ENCODE data around the gene HTR3D.

Gene HTR3D

GRCh38 chr3:184031187-184031792 is at the start of gene HTR3D:
TSS of gene HTR3D (plus strand) at chr3:184031742. CDS start at chr3:184031742, 0 bp downstream.
- H3K9ac ChIP-seq (ENCODE audit: low read depth in 1 of 2, low read length in 2 of 2) = no peak within 1 kb of the TSS
- no peak within 1 kb of the TSS for H3K27ac ChIP-seq (ENCODE audit: low read depth in 2 of 2, low read length in 2 of 2)
- no peaks in the 10 kb centered on the region for H3K36me3 ChIP-seq (ENCODE audit: control insufficient read depth in 2 of 2, insufficient read depth in 2 of 2, low read length in 2 of 2)
- no peaks in the 10 kb centered on the region for H3K27me3 ChIP-seq (ENCODE audit: control insufficient read depth in 2 of 2, insufficient read depth in 2 of 2, low read length in 2 of 2)
- no peak within 1 kb of the TSS for H3K4me3 ChIP-seq (ENCODE audit: low read length in 2 of 2)
- H3K4me1 ChIP-seq (ENCODE audit: control insufficient read depth in 2 of 2, insufficient read depth in 2 of 2, low read length in 2 of 2) = no peaks in the 10 kb centered on the region
- H3K9me3 ChIP-seq (ENCODE audit: control insufficient read depth in 2 of 2, low read length in 2 of 2) = no peaks in the 10 kb centered on the region

- no peak overlapping the region for H3K27ac ChIP-seq (ENCODE audit: low read depth in 2 of 2, low read length in 2 of 2)
- no peak overlapping the region for H3K9ac ChIP-seq (ENCODE audit: low read depth in 1 of 2, low read length in 2 of 2)
- no peak overlapping the region for H3K4me3 ChIP-seq (ENCODE audit: low read length in 2 of 2)
- H3K4me1 ChIP-seq (ENCODE audit: control insufficient read depth in 2 of 2, insufficient read depth in 2 of 2, low read length in 2 of 2) = no peaks in the 10 kb centered on the region
- no peaks in the 10 kb centered on the region for H3K27me3 ChIP-seq (ENCODE audit: control insufficient read depth in 2 of 2, insufficient read depth in 2 of 2, low read length in 2 of 2)
- peaks cover 16 to 29% of the 10 kb centered on the region in 2 donors for H3K36me3 ChIP-seq (ENCODE audit: control insufficient read depth in 2 of 2, insufficient read depth in 2 of 2, low read length in 2 of 2)
- H3K9me3 ChIP-seq (ENCODE audit: control insufficient read depth in 2 of 2, low read length in 2 of 2) = no peaks in the 10 kb centered on the region
These were observed 49.4 kb upstream of the HTR3D start for GRCh38 chr3:183981990-183982644.

- H3K27ac ChIP-seq (ENCODE audit: low read depth in 2 of 2, low read length in 2 of 2) = no peak overlapping the region
- H3K36me3 ChIP-seq (ENCODE audit: control insufficient read depth in 2 of 2, insufficient read depth in 2 of 2, low read length in 2 of 2) = peaks cover 26 to 38% of the 10 kb centered on the region in 2 donors
- H3K27me3 ChIP-seq (ENCODE audit: control insufficient read depth in 2 of 2, insufficient read depth in 2 of 2, low read length in 2 of 2) = no peaks in the 10 kb centered on the region
- H3K9ac ChIP-seq (ENCODE audit: low read depth in 1 of 2, low read length in 2 of 2) = no peak overlapping the region
- no peaks in the 10 kb centered on the region for H3K9me3 ChIP-seq (ENCODE audit: control insufficient read depth in 2 of 2, low read length in 2 of 2)
- H3K4me3 ChIP-seq (ENCODE audit: low read length in 2 of 2) = no peak overlapping the region
- H3K4me1 ChIP-seq (ENCODE audit: control insufficient read depth in 2 of 2, insufficient read depth in 2 of 2, low read length in 2 of 2) = no peaks in the 10 kb centered on the region
These were observed 47.3 kb upstream of the HTR3D start for GRCh38 chr3:183984127-183984740.

- peaks cover 26 to 38% of the 10 kb centered on the region in 2 donors for H3K36me3 ChIP-seq (ENCODE audit: control insufficient read depth in 2 of 2, insufficient read depth in 2 of 2, low read length in 2 of 2)
- H3K4me3 ChIP-seq (ENCODE audit: low read length in 2 of 2) = no peak overlapping the region
- no peaks in the 10 kb centered on the region for H3K9me3 ChIP-seq (ENCODE audit: control insufficient read depth in 2 of 2, low read length in 2 of 2)
- H3K4me1 ChIP-seq (ENCODE audit: control insufficient read depth in 2 of 2, insufficient read depth in 2 of 2, low read length in 2 of 2) = no peaks in the 10 kb centered on the region
- no peaks in the 10 kb centered on the region for H3K27me3 ChIP-seq (ENCODE audit: control insufficient read depth in 2 of 2, insufficient read depth in 2 of 2, low read length in 2 of 2)
- H3K9ac ChIP-seq (ENCODE audit: low read depth in 1 of 2, low read length in 2 of 2) = no peak overlapping the region
- no peak overlapping the region for H3K27ac ChIP-seq (ENCODE audit: low read depth in 2 of 2, low read length in 2 of 2)
These were observed 46.5 kb upstream of the HTR3D start for GRCh38 chr3:183984749-183985729.

GRCh38 chr3:183987000-183987600 is 44.4 kb upstream of the HTR3D start:
- Histone ChIP-seq H3K36me3 (ENCODE audit: control insufficient read depth in 2 of 2, insufficient read depth in 2 of 2, low read length in 2 of 2) (peaks cover 23 to 31% of the 10 kb centered on the region in 2 donors), H3K27me3 (ENCODE audit: control insufficient read depth in 2 of 2, insufficient read depth in 2 of 2, low read length in 2 of 2) (no peaks in the 10 kb centered on the region), H3K9me3 (ENCODE audit: control insufficient read depth in 2 of 2, low read length in 2 of 2) (no peaks in the 10 kb centered on the region), H3K4me1 (ENCODE audit: control insufficient read depth in 2 of 2, insufficient read depth in 2 of 2, low read length in 2 of 2) (no peaks in the 10 kb centered on the region), H3K4me3 (ENCODE audit: low read length in 2 of 2) (no peak overlapping the region), H3K27ac (ENCODE audit: low read depth in 2 of 2, low read length in 2 of 2) (no peak overlapping the region), H3K9ac (ENCODE audit: low read depth in 1 of 2, low read length in 2 of 2) (no peak overlapping the region)

- H3K4me3 ChIP-seq (ENCODE audit: low read length in 2 of 2) = no peak overlapping the region
- no peak overlapping the region for H3K9ac ChIP-seq (ENCODE audit: low read depth in 1 of 2, low read length in 2 of 2)
- H3K36me3 ChIP-seq (ENCODE audit: control insufficient read depth in 2 of 2, insufficient read depth in 2 of 2, low read length in 2 of 2) = peaks cover 23 to 24% of the 10 kb centered on the region in 2 donors
- no peaks in the 10 kb centered on the region for H3K4me1 ChIP-seq (ENCODE audit: control insufficient read depth in 2 of 2, insufficient read depth in 2 of 2, low read length in 2 of 2)
- no peak overlapping the region for H3K27ac ChIP-seq (ENCODE audit: low read depth in 2 of 2, low read length in 2 of 2)
- H3K9me3 ChIP-seq (ENCODE audit: control insufficient read depth in 2 of 2, low read length in 2 of 2) = no peaks in the 10 kb centered on the region
- H3K27me3 ChIP-seq (ENCODE audit: control insufficient read depth in 2 of 2, insufficient read depth in 2 of 2, low read length in 2 of 2) = no peaks in the 10 kb centered on the region
These were observed 43.2 kb upstream of the HTR3D start for GRCh38 chr3:183988216-183988790.

- Histone ChIP-seq H3K27ac (ENCODE audit: low read depth in 2 of 2, low read length in 2 of 2) (no peak overlapping the region), H3K27me3 (ENCODE audit: control insufficient read depth in 2 of 2, insufficient read depth in 2 of 2, low read length in 2 of 2) (no peaks in the 10 kb centered on the region), H3K36me3 (ENCODE audit: control insufficient read depth in 2 of 2, insufficient read depth in 2 of 2, low read length in 2 of 2) (peaks cover 15 to 18% of the 10 kb centered on the region in 2 donors), H3K9me3 (ENCODE audit: control insufficient read depth in 2 of 2, low read length in 2 of 2) (no peaks in the 10 kb centered on the region), H3K4me3 (ENCODE audit: low read length in 2 of 2) (no peak overlapping the region), H3K4me1 (ENCODE audit: control insufficient read depth in 2 of 2, insufficient read depth in 2 of 2, low read length in 2 of 2) (no peaks in the 10 kb centered on the region), H3K9ac (ENCODE audit: low read depth in 1 of 2, low read length in 2 of 2) (no peak overlapping the region)
These were observed 40.1 kb upstream of the HTR3D start for GRCh38 chr3:183991403-183991802.

GRCh38 chr3:184001761-184002160 is 29.8 kb upstream of the HTR3D start:
- H3K27ac ChIP-seq (ENCODE audit: low read depth in 2 of 2, low read length in 2 of 2) = no peak overlapping the region
- H3K27me3 ChIP-seq (ENCODE audit: control insufficient read depth in 2 of 2, insufficient read depth in 2 of 2, low read length in 2 of 2) = no peaks in the 10 kb centered on the region
- H3K4me1 ChIP-seq (ENCODE audit: control insufficient read depth in 2 of 2, insufficient read depth in 2 of 2, low read length in 2 of 2) = peaks cover 4 to 15% of the 10 kb centered on the region in 2 donors
- no peak overlapping the region for H3K9ac ChIP-seq (ENCODE audit: low read depth in 1 of 2, low read length in 2 of 2)
- H3K36me3 ChIP-seq (ENCODE audit: control insufficient read depth in 2 of 2, insufficient read depth in 2 of 2, low read length in 2 of 2) = peaks cover 0 to 3% of the 10 kb centered on the region in 2 donors
- H3K4me3 ChIP-seq (ENCODE audit: low read length in 2 of 2) = no peak overlapping the region
- no peaks in the 10 kb centered on the region for H3K9me3 ChIP-seq (ENCODE audit: control insufficient read depth in 2 of 2, low read length in 2 of 2)

GRCh38 chr3:184002469-184002868 is 29.1 kb upstream of the HTR3D start:
- H3K27me3 ChIP-seq (ENCODE audit: control insufficient read depth in 2 of 2, insufficient read depth in 2 of 2, low read length in 2 of 2) = no peaks in the 10 kb centered on the region
- H3K4me1 ChIP-seq (ENCODE audit: control insufficient read depth in 2 of 2, insufficient read depth in 2 of 2, low read length in 2 of 2) = peaks cover 4 to 19% of the 10 kb centered on the region in 2 donors
- no peak overlapping the region for H3K9ac ChIP-seq (ENCODE audit: low read depth in 1 of 2, low read length in 2 of 2)
- no peaks in the 10 kb centered on the region for H3K9me3 ChIP-seq (ENCODE audit: control insufficient read depth in 2 of 2, low read length in 2 of 2)
- H3K4me3 ChIP-seq (ENCODE audit: low read length in 2 of 2) = no peak overlapping the region
- H3K27ac ChIP-seq (ENCODE audit: low read depth in 2 of 2, low read length in 2 of 2) = no peak overlapping the region
- H3K36me3 ChIP-seq (ENCODE audit: control insufficient read depth in 2 of 2, insufficient read depth in 2 of 2, low read length in 2 of 2) = peaks cover 0 to 3% of the 10 kb centered on the region in 2 donors
